C4-2B (cell line): ENCODE measurements around the gene TRAPPC14.

Experiments
- H3K27ac ChIP-seq: fragments of 450-650 bp; 2 replicates; pipeline ENCODE4 v1.5.1; 2017
- CTCF ChIP-seq: fragments of 450-650 bp; conservative IDR thresholded peaks from 2 replicates; pipeline ENCODE4 v1.5.1; 2017; ENCODE audit warnings: mild to moderate bottlenecking
- ZFX ChIP-seq: fragments of 450-650 bp; IDR thresholded peaks from 2 replicates; pipeline ENCODE4 v1.6.1; 2017

Gene TRAPPC14

DNA sequence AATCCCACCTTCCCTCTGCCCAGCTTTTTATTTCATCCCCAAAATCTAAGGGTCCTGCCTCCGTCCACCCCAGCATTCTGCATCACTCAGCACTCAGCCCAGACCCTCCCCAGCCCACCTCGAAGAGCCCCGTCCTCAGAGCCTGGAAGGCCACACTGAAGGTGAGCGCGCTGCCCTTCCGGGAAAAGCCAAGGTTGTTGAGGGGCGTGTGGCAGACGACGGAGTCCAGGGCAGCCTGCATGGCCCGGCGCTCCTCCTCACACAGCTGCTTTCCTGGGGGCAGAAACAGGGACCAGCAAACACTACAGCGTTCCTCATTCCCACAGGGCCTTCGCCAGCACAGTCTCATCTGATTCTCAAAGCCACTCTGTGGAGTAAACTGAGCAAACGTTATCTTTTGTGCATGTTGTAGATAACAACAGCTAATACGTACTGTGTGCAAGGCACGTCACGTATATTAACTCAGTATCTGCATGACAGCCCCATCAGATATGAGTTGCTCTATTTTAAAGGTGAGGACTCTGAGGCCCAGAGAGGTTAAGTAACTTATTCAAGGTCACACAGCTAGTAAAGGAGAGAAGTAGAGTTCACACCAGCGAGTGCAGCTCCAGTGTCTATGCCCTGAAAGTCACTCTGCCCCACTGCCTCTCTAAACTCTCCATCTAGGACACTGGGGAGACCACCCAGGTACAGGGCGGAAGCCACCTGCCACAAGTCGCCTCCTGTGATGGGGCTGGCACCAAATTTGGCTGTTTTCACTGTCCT lies 2.8 kb downstream of the TRAPPC14 start:
- no peak for TF ChIP-seq ZFX
- no peak overlapping the region for H3K27ac ChIP-seq

- TF ChIP-seq CTCF: no peak
- TF ChIP-seq ZFX: no peak
- no peak overlapping the region for H3K27ac ChIP-seq
Observed at GRCh38 chr7:100154651-100155491, 3.7 kb downstream of the TRAPPC14 start.

- H3K27ac ChIP-seq: no peak overlapping the region
- no peak for TF ChIP-seq CTCF
- no peak for TF ChIP-seq ZFX
Observed at GRCh38 chr7:100153708-100154535, 4.6 kb downstream of the TRAPPC14 start.

GRCh38 chr7:100152937-100153666 lies 5.4 kb downstream of the TRAPPC14 start:
- TF ChIP-seq CTCF: no peak
- no peak for TF ChIP-seq ZFX
- no peak overlapping the region for H3K27ac ChIP-seq

GRCh38 chr7:100152404-100152803 lies 6.1 kb downstream of the TRAPPC14 start:
- no peak overlapping the region for H3K27ac ChIP-seq
- no peak for TF ChIP-seq ZFX
- no peak for TF ChIP-seq CTCF

GRCh38 chr7:100148559-100149328 lies 9.8 kb downstream of the TRAPPC14 start, which contains the start of gene LAMTOR4:
Gene LAMTOR4 (plus strand): TSS chr7:100148918. CDS start chr7:100148973, 55 bp downstream.
- H3K27ac ChIP-seq: peak within 1 kb of the TSS; percentile 90
- TF ChIP-seq CTCF: no peak
- no peak for TF ChIP-seq ZFX
